ENCODE results near the gene ABHD18.

The ABHD18 gene

DNA sequence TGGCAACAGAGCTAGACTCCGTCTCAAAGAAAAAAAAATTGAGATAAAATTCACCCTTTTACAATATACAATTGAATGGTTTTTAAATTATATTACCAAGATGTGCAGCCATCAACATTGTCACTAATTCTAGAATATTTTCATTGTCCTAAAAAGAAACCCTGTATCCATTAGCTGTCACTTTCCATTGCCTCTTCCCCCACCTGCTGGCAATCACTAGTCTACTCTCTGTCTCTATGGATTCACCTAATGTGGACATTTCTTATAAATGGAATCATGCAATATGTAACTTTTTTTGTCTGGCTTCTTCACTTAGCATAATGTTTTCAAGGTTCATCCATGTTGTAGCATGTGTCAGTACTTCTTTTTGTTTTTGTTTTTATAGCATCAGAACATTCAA lies 20.8 kb downstream of the ABHD18 start:
- ChIA-PET CTCF (interaction anchor here (0.6 to 0.7 kb wide), 2 partner anchors 10 to 54 kb away, joined by 3 to 6 read pairs; no protein-coding TSS in a partner anchor), POLR2A (interaction anchor here (1.2 kb wide), 1 partner anchor 21 kb away, joined by 4 read pairs; the partner anchor contains the start of genes ABHD18 and MFSD8)
- Histone ChIP-seq H3K36me3 (ENCODE audit: control insufficient read depth in 2 of 2, insufficient read depth in 1 of 2, low read length in 2 of 2) (peaks cover 5 to 11% of the 10 kb centered on the region in 2 experiments; a peak in 2 of 3 replicates), H3K4me1 (ENCODE audit: control insufficient read depth, insufficient read depth, low read length) (no peaks in the 10 kb centered on the region), H3K9me3 (ENCODE audit: control insufficient read depth, insufficient read depth, low read depth, low read length) (no peaks in the 10 kb centered on the region), H3K4me3 (ENCODE audit: low read depth, low read length) (no peak overlapping the region), H3K27ac (ENCODE audit: extremely low read depth, low read depth, low read length) (no peak overlapping the region)
- no peak for TF ChIP-seq MYNN (tag by site-specific recombination; IDR thresholded peaks at IDR 0.05; ENCODE audit: borderline replicate concordance)
- no peak for TF ChIP-seq ZNF544 (tag by site-specific recombination; IDR thresholded peaks at IDR 0.05)
- TF ChIP-seq, protein P1, sequence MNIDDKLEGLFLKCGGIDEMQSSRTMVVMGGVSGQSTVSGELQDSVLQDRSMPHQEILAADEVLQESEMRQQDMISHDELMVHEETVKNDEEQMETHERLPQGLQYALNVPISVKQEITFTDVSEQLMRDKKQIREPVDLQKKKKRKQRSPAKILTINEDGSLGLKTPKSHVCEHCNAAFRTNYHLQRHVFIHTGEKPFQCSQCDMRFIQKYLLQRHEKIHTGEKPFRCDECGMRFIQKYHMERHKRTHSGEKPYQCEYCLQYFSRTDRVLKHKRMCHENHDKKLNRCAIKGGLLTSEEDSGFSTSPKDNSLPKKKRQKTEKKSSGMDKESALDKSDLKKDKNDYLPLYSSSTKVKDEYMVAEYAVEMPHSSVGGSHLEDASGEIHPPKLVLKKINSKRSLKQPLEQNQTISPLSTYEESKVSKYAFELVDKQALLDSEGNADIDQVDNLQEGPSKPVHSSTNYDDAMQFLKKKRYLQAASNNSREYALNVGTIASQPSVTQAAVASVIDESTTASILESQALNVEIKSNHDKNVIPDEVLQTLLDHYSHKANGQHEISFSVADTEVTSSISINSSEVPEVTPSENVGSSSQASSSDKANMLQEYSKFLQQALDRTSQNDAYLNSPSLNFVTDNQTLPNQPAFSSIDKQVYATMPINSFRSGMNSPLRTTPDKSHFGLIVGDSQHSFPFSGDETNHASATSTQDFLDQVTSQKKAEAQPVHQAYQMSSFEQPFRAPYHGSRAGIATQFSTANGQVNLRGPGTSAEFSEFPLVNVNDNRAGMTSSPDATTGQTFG (tag by site-specific recombination; IDR thresholded peaks at IDR 0.05; ENCODE audit: borderline replicate concordance) = no peak
- TF ChIP-seq, protein P2, sequence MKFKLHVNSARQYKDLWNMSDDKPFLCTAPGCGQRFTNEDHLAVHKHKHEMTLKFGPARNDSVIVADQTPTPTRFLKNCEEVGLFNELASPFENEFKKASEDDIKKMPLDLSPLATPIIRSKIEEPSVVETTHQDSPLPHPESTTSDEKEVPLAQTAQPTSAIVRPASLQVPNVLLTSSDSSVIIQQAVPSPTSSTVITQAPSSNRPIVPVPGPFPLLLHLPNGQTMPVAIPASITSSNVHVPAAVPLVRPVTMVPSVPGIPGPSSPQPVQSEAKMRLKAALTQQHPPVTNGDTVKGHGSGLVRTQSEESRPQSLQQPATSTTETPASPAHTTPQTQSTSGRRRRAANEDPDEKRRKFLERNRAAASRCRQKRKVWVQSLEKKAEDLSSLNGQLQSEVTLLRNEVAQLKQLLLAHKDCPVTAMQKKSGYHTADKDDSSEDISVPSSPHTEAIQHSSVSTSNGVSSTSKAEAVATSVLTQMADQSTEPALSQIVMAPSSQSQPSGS (tag by site-specific recombination; IDR thresholded peaks at IDR 0.05; ENCODE audit: low read depth) = no peak
- TF ChIP-seq ZNF416 (tag by site-specific recombination; IDR thresholded peaks at IDR 0.05) = no peak
- TF ChIP-seq MEIS1 (CRISPR knock-in tag; IDR thresholded peaks at IDR 0.05; ENCODE audit: borderline replicate concordance) = no peak
- no peak for TF ChIP-seq ZNF621 (tag by site-specific recombination; IDR thresholded peaks at IDR 0.05)

DNA sequence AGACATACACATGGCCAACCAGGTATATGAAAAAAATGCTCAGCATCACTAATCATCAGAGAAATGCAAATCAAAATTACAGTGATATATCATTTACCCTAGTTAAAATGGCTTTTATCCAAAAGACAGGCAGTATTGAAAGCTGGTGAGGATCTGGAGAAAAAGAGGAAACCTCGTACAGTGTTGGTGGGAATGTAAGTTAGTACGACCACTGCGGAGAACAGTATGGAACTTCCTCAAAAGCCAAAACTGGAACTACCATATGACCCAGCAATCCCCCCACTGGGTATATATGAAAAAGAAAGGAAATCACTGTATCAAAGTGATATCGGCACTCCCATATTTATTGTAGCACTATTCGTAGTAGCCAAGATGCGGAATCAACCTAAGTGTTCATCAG lies 23.4 kb downstream of the ABHD18 start:
- H3K36me3 ChIP-seq (ENCODE audit: control insufficient read depth in 2 of 2, insufficient read depth in 1 of 2, low read length in 2 of 2) = peaks cover 5 to 11% of the 10 kb centered on the region in 2 experiments; a peak in 2 of 3 replicates
- TF ChIP-seq ZNF2 (tag by site-specific recombination; IDR thresholded peaks at IDR 0.05) = no peak
- no peak for TF ChIP-seq WT1 (tag by site-specific recombination; IDR thresholded peaks at IDR 0.05)
- TF ChIP-seq ZNF585B (tag by site-specific recombination; IDR thresholded peaks at IDR 0.05) = no peak
- TF ChIP-seq ZNF623 (tag by site-specific recombination; IDR thresholded peaks at IDR 0.05) = no peak
- no peak for TF ChIP-seq ZSCAN23 (tag by site-specific recombination; IDR thresholded peaks at IDR 0.05)
- TF ChIP-seq ZNF132 (tag by site-specific recombination; IDR thresholded peaks at IDR 0.05; ENCODE audit: borderline replicate concordance) = no peak
- TF ChIP-seq, protein P3, sequence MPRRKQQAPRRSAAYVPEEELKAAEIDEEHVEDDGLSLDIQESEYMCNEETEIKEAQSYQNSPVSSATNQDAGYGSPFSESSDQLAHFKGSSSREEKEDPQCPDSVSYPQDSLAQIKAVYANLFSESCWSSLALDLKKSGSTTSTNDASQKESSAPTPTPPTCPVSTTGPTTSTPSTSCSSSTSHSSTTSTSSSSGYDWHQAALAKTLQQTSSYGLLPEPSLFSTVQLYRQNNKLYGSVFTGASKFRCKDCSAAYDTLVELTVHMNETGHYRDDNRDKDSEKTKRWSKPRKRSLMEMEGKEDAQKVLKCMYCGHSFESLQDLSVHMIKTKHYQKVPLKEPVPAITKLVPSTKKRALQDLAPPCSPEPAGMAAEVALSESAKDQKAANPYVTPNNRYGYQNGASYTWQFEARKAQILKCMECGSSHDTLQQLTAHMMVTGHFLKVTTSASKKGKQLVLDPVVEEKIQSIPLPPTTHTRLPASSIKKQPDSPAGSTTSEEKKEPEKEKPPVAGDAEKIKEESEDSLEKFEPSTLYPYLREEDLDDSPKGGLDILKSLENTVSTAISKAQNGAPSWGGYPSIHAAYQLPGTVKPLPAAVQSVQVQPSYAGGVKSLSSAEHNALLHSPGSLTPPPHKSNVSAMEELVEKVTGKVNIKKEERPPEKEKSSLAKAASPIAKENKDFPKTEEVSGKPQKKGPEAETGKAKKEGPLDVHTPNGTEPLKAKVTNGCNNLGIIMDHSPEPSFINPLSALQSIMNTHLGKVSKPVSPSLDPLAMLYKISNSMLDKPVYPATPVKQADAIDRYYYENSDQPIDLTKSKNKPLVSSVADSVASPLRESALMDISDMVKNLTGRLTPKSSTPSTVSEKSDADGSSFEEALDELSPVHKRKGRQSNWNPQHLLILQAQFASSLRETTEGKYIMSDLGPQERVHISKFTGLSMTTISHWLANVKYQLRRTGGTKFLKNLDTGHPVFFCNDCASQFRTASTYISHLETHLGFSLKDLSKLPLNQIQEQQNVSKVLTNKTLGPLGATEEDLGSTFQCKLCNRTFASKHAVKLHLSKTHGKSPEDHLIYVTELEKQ (tag by site-specific recombination; IDR thresholded peaks at IDR 0.05; ENCODE audit: borderline replicate concordance) = no peak
- no peak for TF ChIP-seq ZNF561 (tag by site-specific recombination; IDR thresholded peaks at IDR 0.05; ENCODE audit: borderline replicate concordance)
- no peak for TF ChIP-seq ZNF843 (tag by site-specific recombination; IDR thresholded peaks at IDR 0.05)
- TF ChIP-seq ZNF501 (tag by site-specific recombination; IDR thresholded peaks at IDR 0.05) = no peak
- TF ChIP-seq ZNF394 (tag by site-specific recombination; IDR thresholded peaks at IDR 0.05; ENCODE audit: borderline replicate concordance) = no peak
- TF ChIP-seq ZNF837 (tag by site-specific recombination; IDR thresholded peaks at IDR 0.05) = no peak
- no peak for TF ChIP-seq ZNF341 (tag by site-specific recombination; IDR thresholded peaks at IDR 0.05; ENCODE audit: low read depth)
- TF ChIP-seq, protein P4, sequence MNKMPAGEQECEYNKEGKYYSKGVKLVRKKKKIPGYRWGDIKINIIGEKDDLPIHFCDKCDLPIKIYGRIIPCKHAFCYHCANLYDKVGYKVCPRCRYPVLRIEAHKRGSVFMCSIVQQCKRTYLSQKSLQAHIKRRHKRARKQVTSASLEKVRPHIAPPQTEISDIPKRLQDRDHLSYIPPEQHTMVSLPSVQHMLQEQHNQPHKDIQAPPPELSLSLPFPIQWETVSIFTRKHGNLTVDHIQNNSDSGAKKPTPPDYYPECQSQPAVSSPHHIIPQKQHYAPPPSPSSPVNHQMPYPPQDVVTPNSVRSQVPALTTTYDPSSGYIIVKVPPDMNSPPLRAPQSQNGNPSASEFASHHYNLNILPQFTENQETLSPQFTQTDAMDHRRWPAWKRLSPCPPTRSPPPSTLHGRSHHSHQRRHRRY (tag by site-specific recombination; IDR thresholded peaks at IDR 0.05) = no peak
- no peaks in the 10 kb centered on the region for H3K9me3 ChIP-seq (ENCODE audit: control insufficient read depth, insufficient read depth, low read depth, low read length)
- no peak overlapping the region for H3K4me3 ChIP-seq (ENCODE audit: low read depth, low read length)
- no peak overlapping the region for H3K27ac ChIP-seq (ENCODE audit: extremely low read depth, low read depth, low read length)
- POLR2A ChIA-PET = no interaction called here
- no peaks in the 10 kb centered on the region for H3K4me1 ChIP-seq (ENCODE audit: control insufficient read depth, insufficient read depth, low read length)
- CTCF ChIA-PET = no interaction called here

Data from HEK293 (cell line).